Measurements from ENCODE around the gene SLC30A1.

DNA sequence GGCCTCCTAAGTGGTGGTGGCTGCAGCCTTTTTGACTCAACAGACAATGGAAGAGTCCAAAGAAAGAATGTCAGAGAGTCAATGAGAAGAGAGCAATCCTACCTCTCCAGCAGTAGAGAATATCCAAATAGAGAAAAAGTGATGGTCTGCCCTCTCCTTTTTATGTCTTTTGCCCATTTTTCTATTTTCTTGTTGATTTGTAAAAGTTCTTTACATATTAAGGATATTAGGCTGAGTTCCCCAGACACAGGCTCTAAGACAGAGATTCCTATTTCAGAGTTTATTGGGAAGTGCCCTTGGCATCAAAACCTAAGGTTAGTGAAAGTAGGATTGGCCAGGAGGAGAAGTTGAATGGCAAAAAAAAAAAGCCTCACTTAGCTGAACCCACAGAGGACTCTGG is 20.3 kb upstream of the SLC30A1 start:
- TF ChIP-seq, protein P1, sequence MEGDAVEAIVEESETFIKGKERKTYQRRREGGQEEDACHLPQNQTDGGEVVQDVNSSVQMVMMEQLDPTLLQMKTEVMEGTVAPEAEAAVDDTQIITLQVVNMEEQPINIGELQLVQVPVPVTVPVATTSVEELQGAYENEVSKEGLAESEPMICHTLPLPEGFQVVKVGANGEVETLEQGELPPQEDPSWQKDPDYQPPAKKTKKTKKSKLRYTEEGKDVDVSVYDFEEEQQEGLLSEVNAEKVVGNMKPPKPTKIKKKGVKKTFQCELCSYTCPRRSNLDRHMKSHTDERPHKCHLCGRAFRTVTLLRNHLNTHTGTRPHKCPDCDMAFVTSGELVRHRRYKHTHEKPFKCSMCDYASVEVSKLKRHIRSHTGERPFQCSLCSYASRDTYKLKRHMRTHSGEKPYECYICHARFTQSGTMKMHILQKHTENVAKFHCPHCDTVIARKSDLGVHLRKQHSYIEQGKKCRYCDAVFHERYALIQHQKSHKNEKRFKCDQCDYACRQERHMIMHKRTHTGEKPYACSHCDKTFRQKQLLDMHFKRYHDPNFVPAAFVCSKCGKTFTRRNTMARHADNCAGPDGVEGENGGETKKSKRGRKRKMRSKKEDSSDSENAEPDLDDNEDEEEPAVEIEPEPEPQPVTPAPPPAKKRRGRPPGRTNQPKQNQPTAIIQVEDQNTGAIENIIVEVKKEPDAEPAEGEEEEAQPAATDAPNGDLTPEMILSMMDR (IDR thresholded peaks at IDR 0.05), result no peak
- TF ChIP-seq, protein P2, sequence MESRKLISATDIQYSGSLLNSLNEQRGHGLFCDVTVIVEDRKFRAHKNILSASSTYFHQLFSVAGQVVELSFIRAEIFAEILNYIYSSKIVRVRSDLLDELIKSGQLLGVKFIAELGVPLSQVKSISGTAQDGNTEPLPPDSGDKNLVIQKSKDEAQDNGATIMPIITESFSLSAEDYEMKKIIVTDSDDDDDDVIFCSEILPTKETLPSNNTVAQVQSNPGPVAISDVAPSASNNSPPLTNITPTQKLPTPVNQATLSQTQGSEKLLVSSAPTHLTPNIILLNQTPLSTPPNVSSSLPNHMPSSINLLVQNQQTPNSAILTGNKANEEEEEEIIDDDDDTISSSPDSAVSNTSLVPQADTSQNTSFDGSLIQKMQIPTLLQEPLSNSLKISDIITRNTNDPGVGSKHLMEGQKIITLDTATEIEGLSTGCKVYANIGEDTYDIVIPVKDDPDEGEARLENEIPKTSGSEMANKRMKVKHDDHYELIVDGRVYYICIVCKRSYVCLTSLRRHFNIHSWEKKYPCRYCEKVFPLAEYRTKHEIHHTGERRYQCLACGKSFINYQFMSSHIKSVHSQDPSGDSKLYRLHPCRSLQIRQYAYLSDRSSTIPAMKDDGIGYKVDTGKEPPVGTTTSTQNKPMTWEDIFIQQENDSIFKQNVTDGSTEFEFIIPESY (IDR thresholded peaks at IDR 0.05; ENCODE audit: borderline replicate concordance, low read depth), result no peak
- TF ChIP-seq YY1 (IDR thresholded peaks at IDR 0.05; ENCODE audit: low read depth) (no peak), JUND (IDR thresholded peaks at IDR 0.05) (no peak), SMC3 (IDR thresholded peaks at IDR 0.05; ENCODE audit: low read depth, low read length) (no peak), EZH2phosphoT487 (IDR thresholded peaks at IDR 0.05; ENCODE audit: borderline replicate concordance, low read depth) (no peak), FOXJ3 (CRISPR knock-in tag; IDR thresholded peaks at IDR 0.05) (no peak), NFIC (IDR thresholded peaks at IDR 0.05; ENCODE audit: borderline replicate concordance) (no peak), TAF1 (IDR thresholded peaks at IDR 0.05; ENCODE audit: borderline replicate concordance, low read depth, low read length) (no peak), POLR2AphosphoS5 (IDR thresholded peaks at IDR 0.05; ENCODE audit: low read depth, low read length) (no peak)
- TF ChIP-seq, protein P3, sequence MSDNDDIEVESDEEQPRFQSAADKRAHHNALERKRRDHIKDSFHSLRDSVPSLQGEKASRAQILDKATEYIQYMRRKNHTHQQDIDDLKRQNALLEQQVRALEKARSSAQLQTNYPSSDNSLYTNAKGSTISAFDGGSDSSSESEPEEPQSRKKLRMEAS (IDR thresholded peaks at IDR 0.05; ENCODE audit: low read depth), result no peak
- TF ChIP-seq, protein P4, sequence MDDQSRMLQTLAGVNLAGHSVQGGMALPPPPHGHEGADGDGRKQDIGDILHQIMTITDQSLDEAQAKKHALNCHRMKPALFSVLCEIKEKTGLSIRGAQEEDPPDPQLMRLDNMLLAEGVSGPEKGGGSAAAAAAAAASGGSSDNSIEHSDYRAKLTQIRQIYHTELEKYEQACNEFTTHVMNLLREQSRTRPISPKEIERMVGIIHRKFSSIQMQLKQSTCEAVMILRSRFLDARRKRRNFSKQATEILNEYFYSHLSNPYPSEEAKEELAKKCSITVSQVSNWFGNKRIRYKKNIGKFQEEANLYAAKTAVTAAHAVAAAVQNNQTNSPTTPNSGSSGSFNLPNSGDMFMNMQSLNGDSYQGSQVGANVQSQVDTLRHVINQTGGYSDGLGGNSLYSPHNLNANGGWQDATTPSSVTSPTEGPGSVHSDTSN (IDR thresholded peaks at IDR 0.05), result no peak
- TF ChIP-seq, protein P5, sequence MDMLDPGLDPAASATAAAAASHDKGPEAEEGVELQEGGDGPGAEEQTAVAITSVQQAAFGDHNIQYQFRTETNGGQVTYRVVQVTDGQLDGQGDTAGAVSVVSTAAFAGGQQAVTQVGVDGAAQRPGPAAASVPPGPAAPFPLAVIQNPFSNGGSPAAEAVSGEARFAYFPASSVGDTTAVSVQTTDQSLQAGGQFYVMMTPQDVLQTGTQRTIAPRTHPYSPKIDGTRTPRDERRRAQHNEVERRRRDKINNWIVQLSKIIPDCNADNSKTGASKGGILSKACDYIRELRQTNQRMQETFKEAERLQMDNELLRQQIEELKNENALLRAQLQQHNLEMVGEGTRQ (IDR thresholded peaks at IDR 0.05; ENCODE audit: borderline replicate concordance, low read depth, low read length), result no peak
- TF ChIP-seq, protein P6, sequence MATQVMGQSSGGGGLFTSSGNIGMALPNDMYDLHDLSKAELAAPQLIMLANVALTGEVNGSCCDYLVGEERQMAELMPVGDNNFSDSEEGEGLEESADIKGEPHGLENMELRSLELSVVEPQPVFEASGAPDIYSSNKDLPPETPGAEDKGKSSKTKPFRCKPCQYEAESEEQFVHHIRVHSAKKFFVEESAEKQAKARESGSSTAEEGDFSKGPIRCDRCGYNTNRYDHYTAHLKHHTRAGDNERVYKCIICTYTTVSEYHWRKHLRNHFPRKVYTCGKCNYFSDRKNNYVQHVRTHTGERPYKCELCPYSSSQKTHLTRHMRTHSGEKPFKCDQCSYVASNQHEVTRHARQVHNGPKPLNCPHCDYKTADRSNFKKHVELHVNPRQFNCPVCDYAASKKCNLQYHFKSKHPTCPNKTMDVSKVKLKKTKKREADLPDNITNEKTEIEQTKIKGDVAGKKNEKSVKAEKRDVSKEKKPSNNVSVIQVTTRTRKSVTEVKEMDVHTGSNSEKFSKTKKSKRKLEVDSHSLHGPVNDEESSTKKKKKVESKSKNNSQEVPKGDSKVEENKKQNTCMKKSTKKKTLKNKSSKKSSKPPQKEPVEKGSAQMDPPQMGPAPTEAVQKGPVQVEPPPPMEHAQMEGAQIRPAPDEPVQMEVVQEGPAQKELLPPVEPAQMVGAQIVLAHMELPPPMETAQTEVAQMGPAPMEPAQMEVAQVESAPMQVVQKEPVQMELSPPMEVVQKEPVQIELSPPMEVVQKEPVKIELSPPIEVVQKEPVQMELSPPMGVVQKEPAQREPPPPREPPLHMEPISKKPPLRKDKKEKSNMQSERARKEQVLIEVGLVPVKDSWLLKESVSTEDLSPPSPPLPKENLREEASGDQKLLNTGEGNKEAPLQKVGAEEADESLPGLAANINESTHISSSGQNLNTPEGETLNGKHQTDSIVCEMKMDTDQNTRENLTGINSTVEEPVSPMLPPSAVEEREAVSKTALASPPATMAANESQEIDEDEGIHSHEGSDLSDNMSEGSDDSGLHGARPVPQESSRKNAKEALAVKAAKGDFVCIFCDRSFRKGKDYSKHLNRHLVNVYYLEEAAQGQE (IDR thresholded peaks at IDR 0.05; ENCODE audit: low read depth, low read length), result no peak

All from SK-N-SH (cell line).